Brain microvascular endothelial cell (primary cell): Measurements from ENCODE around the gene RWDD4.

ENCODE experiments used
- DNase-seq: peaks from one replicate; pipeline ENCODE4 v3.0.0-alpha.2; 2020
- H3K27ac ChIP-seq: fragments of 250-450 bp; sonication (Bioruptor Pico); 2 replicates; pipeline ENCODE4 v1.5.1; 2020; ENCODE audit warnings: mild to moderate bottlenecking, moderate library complexity
- H3K27me3 ChIP-seq: fragments of 250-450 bp; sonication (Bioruptor Pico); replicated peaks from 2 replicates; pipeline ENCODE4 v1.5.1; 2020; ENCODE audit warnings: mild to moderate bottlenecking
- H3K36me3 ChIP-seq: fragments of 250-450 bp; sonication (Bioruptor Pico); replicated peaks from 2 replicates; pipeline ENCODE4 v1.5.1; 2020; ENCODE audit warnings: mild to moderate bottlenecking
- H3K4me3 ChIP-seq: 2 replicates; pipeline ENCODE4 v1.5.1; 2011; ENCODE audit warnings: low read depth, mild to moderate bottlenecking, control low read depth, low read length, moderate library complexity
- CTCF ChIP-seq: IDR thresholded peaks from 2 replicates; pipeline ENCODE4 v1.5.1; 2011; ENCODE audit warnings: low read depth, mild to moderate bottlenecking, moderate library complexity, low read length, control low read depth, inconsistent platforms; ENCODE audit errors: missing control alignments
- in situ Hi-C: cut with HindIII; loops from 2 replicates; pipeline ENCODE4 v1.10.0; 2017; ENCODE audit warnings: low sequenced_read_pairs, low pct_ligation_motif_present

Gene RWDD4

DNA sequence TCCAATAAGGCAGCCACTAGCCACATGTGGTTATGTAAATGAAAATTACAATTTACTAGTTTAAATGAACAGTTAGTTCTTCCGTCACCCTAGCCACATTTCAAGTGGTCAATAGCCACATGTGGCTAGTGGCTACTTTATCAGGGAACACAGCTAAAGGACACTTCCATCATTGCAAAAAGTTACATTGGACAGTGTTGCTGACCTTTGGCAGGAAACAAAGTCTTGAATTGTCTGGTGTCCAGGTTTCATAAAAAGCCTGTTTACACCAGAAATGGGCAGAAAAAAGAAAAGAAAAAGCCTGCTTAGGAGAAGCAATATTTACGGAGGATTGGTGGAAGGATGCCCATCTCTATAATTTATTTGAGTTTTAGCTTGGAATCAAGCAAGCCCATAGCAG, 38.6 kb downstream of the RWDD4 start:
- no peak overlapping the region for H3K27ac ChIP-seq
- no peak for TF ChIP-seq CTCF
- in situ Hi-C loops: no loop called here
- no peak for DNase-seq
- H3K4me3 ChIP-seq: no peak overlapping the region
- H3K27me3 ChIP-seq: no peaks in the 10 kb centered on the region
- no peaks in the 10 kb centered on the region for H3K36me3 ChIP-seq

- Histone ChIP-seq H3K27ac (no peak overlapping the region), H3K4me3 (no peak overlapping the region), H3K36me3 (no peaks in the 10 kb centered on the region), H3K27me3 (no peaks in the 10 kb centered on the region)
- no peak for TF ChIP-seq CTCF
- DNase-seq: no peak
- in situ Hi-C loops: no loop called here
Observed at GRCh38 chr4:183618681-183619080, 40.3 kb downstream of the RWDD4 start.

- no peak for DNase-seq
- in situ Hi-C loops: no loop called here
- Histone ChIP-seq H3K27me3 (no peaks in the 10 kb centered on the region), H3K36me3 (no peaks in the 10 kb centered on the region), H3K4me3 (no peak overlapping the region), H3K27ac (no peak overlapping the region)
- no peak for TF ChIP-seq CTCF
Observed at GRCh38 chr4:183617075-183617474, 41.9 kb downstream of the RWDD4 start.

- TF ChIP-seq CTCF: no peak
- Histone ChIP-seq H3K27me3 (no peaks in the 10 kb centered on the region), H3K27ac (no peak overlapping the region), H3K36me3 (no peaks in the 10 kb centered on the region), H3K4me3 (no peak overlapping the region)
- no peak for DNase-seq
- in situ Hi-C loops: no loop called here
Observed at GRCh38 chr4:183612329-183613250, 46.4 kb downstream of the RWDD4 start.

GRCh38 chr4:183611210-183611830, 47.7 kb downstream of the RWDD4 start:
- no peak for DNase-seq
- no peak overlapping the region for H3K27ac ChIP-seq
- H3K36me3 ChIP-seq: no peaks in the 10 kb centered on the region
- no peaks in the 10 kb centered on the region for H3K27me3 ChIP-seq
- TF ChIP-seq CTCF: no peak
- no peak overlapping the region for H3K4me3 ChIP-seq
- in situ Hi-C loops: no loop called here

DNA sequence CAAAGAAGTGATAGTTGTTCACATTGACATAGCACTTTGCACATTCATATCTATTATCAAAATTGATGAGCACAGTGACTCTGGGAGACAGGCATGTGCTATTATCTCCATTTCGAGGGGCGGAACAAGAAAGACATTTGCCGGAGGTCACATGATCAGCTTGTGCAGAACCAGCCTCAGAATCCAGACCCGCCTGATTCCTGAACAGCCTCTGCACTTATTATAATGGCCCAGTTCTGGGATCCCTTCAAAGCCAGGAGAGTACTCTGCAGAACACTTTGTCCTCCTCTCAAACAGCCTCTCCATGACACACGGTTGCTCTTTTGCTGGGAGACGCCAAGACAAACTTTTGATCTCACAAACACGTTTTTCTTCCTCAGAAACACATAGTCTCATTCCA, 48.4 kb downstream of the RWDD4 start:
- Histone ChIP-seq H3K27me3 (no peaks in the 10 kb centered on the region), H3K4me3 (no peak overlapping the region), H3K36me3 (no peaks in the 10 kb centered on the region), H3K27ac (no peak overlapping the region)
- no peak for TF ChIP-seq CTCF
- DNase-seq: no peak
- in situ Hi-C loops: no loop called here
